Measurements from ENCODE around the gene UBE2J1. TPM values are rescaled to one million over a fixed set of nuclear protein-coding genes. Genes with fewer than 3 reads are reported as not detected.

The UBE2J1 gene
- total and polyA plus RNA-seq, 9 of the 15 experiments (the other 6 are each of a cell fraction or from before 2014, with no cell fraction given) = 11.6 to 32.6 (median 22.0) TPM

DNA sequence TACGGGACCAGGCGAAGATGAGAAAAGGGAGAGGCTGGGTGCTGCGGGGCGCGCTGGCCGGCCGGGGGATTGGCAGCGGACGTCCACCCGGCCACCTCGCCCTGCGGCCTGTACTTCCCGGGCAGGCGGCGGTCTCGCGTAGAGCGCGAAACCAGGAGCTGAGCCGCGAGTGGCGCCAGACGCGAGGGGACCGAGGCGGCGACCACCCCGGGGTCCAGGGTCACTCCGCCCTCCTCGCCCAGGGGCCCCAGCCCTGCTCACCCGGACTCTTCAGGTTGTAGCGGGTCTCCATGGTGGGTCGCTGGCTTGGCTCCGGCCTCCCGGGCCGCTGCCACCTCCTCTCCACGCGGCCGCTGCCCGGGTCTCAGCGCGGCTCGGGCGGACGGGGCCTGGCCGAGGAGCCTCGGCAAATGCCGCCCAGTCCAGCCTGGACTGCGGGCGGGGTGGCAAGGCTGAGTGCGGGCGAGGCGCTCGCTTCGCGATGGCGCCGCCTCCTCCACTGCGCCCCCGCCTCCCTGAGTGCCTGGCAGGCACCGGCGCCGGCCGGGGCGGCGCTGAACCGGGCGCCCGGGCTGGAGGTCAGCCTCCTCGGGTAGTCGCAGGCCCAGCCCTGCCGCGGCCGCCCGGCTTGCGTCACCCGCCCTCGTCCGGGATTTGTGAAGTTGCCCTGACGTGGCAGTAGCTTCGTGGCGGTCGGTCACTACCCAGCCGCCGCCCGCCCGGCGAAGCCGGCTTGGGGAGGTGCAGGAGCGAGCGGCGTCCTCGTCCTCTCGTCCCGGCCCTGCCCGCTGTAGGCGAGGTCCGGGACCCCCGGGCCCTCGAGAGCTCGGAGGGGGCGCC is at the start of gene UBE2J1 (continued):
- TF ChIP-seq, protein P1, sequence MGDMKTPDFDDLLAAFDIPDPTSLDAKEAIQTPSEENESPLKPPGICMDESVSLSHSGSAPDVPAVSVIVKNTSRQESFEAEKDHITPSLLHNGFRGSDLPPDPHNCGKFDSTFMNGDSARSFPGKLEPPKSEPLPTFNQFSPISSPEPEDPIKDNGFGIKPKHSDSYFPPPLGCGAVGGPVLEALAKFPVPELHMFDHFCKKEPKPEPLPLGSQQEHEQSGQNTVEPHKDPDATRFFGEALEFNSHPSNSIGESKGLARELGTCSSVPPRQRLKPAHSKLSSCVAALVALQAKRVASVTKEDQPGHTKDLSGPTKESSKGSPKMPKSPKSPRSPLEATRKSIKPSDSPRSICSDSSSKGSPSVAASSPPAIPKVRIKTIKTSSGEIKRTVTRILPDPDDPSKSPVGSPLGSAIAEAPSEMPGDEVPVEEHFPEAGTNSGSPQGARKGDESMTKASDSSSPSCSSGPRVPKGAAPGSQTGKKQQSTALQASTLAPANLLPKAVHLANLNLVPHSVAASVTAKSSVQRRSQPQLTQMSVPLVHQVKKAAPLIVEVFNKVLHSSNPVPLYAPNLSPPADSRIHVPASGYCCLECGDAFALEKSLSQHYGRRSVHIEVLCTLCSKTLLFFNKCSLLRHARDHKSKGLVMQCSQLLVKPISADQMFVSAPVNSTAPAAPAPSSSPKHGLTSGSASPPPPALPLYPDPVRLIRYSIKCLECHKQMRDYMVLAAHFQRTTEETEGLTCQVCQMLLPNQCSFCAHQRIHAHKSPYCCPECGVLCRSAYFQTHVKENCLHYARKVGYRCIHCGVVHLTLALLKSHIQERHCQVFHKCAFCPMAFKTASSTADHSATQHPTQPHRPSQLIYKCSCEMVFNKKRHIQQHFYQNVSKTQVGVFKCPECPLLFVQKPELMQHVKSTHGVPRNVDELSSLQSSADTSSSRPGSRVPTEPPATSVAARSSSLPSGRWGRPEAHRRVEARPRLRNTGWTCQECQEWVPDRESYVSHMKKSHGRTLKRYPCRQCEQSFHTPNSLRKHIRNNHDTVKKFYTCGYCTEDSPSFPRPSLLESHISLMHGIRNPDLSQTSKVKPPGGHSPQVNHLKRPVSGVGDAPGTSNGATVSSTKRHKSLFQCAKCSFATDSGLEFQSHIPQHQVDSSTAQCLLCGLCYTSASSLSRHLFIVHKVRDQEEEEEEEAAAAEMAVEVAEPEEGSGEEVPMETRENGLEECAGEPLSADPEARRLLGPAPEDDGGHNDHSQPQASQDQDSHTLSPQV (IDR thresholded peaks at IDR 0.05) = peak; percentile 80
- TF ChIP-seq, protein P2, sequence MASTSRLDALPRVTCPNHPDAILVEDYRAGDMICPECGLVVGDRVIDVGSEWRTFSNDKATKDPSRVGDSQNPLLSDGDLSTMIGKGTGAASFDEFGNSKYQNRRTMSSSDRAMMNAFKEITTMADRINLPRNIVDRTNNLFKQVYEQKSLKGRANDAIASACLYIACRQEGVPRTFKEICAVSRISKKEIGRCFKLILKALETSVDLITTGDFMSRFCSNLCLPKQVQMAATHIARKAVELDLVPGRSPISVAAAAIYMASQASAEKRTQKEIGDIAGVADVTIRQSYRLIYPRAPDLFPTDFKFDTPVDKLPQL (IDR thresholded peaks at IDR 0.05; ENCODE audit: extremely low read depth, insufficient read length) = no peak
- TF ChIP-seq MYNN (IDR thresholded peaks at IDR 0.05) = no peak
- TF ChIP-seq MYNN (CRISPR knock-in tag; IDR thresholded peaks at IDR 0.05) = peak; percentile 9; the same call in 1 of the 2 replicates
- no peak for TF ChIP-seq PPARD (CRISPR knock-in tag; IDR thresholded peaks at IDR 0.05)
- TF ChIP-seq PML (IDR thresholded peaks at IDR 0.05; ENCODE audit: low read length) = no peak
- no peak for TF ChIP-seq MAFG (tag; conservative IDR thresholded peaks at IDR 0.05)
- no peak for TF ChIP-seq KAT2B (IDR thresholded peaks at IDR 0.05; ENCODE audit: low read depth, low read length)
- peak; percentile 12; the same call in 1 of the 2 replicates for TF ChIP-seq ZBTB7A (IDR thresholded peaks at IDR 0.05; ENCODE audit: borderline replicate concordance, control insufficient read depth, low read depth, low read length)
- TF ChIP-seq PHF20 (IDR thresholded peaks at IDR 0.05; ENCODE audit: partially characterized antibody) = peak; percentile 65
- TF ChIP-seq, protein P3, sequence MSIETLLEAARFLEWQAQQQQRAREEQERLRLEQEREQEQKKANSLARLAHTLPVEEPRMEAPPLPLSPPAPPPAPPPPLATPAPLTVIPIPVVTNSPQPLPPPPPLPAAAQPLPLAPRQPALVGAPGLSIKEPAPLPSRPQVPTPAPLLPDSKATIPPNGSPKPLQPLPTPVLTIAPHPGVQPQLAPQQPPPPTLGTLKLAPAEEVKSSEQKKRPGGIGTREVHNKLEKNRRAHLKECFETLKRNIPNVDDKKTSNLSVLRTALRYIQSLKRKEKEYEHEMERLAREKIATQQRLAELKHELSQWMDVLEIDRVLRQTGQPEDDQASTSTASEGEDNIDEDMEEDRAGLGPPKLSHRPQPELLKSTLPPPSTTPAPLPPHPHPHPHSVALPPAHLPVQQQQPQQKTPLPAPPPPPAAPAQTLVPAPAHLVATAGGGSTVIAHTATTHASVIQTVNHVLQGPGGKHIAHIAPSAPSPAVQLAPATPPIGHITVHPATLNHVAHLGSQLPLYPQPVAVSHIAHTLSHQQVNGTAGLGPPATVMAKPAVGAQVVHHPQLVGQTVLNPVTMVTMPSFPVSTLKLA (conservative IDR thresholded peaks at IDR 0.05) = no peak; a peak in 1 of 4 replicates
- TF ChIP-seq FOSL1 (tag; conservative IDR thresholded peaks at IDR 0.05) = peak; percentile 21; the same call in 1 of the 2 replicates
- TF ChIP-seq KLF10 (CRISPR knock-in tag; IDR thresholded peaks at IDR 0.05) = no peak
- TF ChIP-seq, protein P4, sequence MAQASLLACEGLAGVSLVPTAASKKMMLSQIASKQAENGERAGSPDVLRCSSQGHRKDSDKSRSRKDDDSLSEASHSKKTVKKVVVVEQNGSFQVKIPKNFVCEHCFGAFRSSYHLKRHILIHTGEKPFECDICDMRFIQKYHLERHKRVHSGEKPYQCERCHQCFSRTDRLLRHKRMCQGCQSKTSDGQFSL (CRISPR knock-in tag; IDR thresholded peaks at IDR 0.05) = 0 out of 2 replicates have a peak, but pooled peaks have one; percentile 32
- TF ChIP-seq, protein P4 (tag; IDR thresholded peaks at IDR 0.05) = no peak
- TF ChIP-seq, protein P5, sequence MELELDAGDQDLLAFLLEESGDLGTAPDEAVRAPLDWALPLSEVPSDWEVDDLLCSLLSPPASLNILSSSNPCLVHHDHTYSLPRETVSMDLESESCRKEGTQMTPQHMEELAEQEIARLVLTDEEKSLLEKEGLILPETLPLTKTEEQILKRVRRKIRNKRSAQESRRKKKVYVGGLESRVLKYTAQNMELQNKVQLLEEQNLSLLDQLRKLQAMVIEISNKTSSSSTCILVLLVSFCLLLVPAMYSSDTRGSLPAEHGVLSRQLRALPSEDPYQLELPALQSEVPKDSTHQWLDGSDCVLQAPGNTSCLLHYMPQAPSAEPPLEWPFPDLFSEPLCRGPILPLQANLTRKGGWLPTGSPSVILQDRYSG (tag; conservative IDR thresholded peaks at IDR 0.05; ENCODE audit: low read depth) = no peak
- TF ChIP-seq ZNF589 (CRISPR knock-in tag; IDR thresholded peaks at IDR 0.05; ENCODE audit: low read depth) = peak; percentile 87; the same call in 1 of the 2 replicates
- TF ChIP-seq HLTF (IDR thresholded peaks at IDR 0.05) = no peak
- TF ChIP-seq RHOXF2B (CRISPR knock-in tag; conservative IDR thresholded peaks at IDR 0.05) = no peak
- no peak for TF ChIP-seq NFIC (IDR thresholded peaks at IDR 0.05)
